RPMI7951 (cell line): ENCODE data around the gene PRKACB. TPM values are rescaled to one million over a fixed set of nuclear protein-coding genes. Genes with fewer than 3 reads are reported as not detected.
"Not testable (repeated sequence)": the region's sequence is repeated elsewhere in the genome, so short reads cannot be mapped to it uniquely, and the experiment has no call there.

ENCODE experiments used
- DNase-seq: peaks from one replicate; pipeline ENCODE4 v3.0.0-alpha.2; 2012; ENCODE audit warnings: low read depth
- total RNA-seq: library from RNA; depleted of rRNA; stranded (reverse); fragments of >200 nt; shearing (Covaris generic); gene quantifications from 2 replicates; pipeline ENCODE4 v1.2.3, GENCODE V29; 2014

Gene PRKACB
- total RNA-seq, 1 experiment from 2014 or later: 66.1 TPM

DNA sequence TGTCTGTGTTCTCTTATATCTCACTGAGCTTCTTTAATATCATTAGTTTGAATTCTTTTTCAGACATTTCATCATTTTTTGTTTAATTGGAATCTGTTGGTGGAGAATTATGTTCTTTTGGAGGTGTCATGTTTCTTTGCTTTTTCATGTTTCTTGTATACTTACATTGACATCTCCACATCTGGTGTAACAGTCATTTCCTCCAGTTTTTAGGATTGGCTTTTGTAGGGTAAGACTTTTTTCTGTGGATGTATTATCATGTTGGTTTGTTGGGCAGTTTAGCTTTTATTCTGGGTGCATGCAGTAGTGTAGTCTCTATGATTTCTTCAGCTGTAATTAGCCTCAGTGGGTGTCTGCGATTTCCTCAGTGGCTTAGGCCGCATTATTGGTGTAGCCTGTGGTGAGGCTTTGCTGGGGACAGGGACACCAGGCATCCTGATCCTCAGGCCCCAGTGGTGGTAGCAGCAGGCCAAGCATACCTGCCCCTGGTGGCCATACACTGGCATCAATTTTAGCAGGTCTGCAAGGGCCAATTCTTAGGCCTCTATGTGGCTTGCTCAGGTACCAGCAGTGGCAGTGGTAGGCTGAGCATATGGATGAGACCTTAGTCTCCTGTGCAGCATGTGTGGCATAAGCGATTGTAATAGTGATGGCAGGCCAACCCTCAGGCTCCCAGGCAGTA is 79.8 kb downstream of the PRKACB start:
- no peak for DNase-seq

DNA sequence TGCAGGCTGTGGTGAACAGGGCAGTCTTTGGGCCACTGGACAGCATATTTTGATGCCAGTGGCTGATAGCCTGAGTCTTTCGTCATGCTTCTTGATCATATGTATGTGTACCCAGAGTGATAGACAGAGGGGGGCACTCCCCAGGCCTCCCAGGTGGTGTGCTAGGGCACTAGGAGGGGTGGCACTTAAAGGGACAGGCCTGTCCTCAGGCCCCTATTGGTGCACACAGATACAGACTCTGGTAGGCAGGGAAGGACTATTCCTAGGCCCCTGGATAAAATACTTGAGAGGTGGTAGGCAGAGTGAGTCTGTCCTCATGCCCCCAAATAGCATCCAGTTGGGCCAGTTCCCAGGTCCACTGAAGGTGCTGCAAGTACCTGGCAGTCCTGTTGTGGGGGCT is 80.8 kb downstream of the PRKACB start:
- DNase-seq: no peak

DNA sequence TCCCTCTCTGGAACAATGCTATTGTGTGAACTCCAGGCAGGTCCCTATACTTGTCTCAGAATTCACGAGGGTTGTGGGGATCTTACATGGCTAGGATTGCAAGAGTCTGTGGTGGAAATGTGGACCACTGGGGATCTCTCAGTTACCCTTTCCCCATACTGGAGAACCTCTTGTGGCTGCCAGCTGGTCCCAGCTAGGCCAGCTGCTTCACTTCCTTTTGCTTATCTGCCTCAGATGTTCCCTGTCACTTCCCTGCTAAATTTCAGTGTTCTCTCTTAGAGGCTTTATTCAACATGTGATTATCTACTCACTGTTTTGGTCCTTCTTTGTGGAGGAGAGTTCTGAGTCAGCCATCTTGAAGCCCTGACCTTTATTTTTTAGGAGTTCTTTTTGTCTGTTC is 81.6 kb downstream of the PRKACB start:
- DNase-seq: peak; percentile 3

DNA sequence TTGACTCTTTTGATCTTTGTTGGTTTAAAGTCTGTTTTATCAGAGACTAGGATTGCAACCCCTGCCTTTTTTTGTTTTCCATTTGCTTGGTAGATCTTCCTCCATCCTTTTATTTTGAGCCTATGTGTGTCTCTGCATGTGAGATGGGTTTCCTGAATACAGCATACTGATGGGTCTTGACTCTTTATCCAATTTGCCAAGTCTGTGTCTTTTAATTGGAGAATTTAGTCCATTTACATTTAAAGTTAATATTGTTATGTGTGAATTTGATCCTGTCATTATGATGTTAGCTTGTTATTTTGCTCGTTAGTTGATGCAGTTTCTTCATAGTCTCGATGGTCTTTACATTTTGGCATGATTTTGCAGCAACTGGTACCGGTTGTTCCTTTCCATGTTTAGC is 88.6 kb downstream of the PRKACB start:
- DNase-seq: not testable (repeated sequence)

DNA sequence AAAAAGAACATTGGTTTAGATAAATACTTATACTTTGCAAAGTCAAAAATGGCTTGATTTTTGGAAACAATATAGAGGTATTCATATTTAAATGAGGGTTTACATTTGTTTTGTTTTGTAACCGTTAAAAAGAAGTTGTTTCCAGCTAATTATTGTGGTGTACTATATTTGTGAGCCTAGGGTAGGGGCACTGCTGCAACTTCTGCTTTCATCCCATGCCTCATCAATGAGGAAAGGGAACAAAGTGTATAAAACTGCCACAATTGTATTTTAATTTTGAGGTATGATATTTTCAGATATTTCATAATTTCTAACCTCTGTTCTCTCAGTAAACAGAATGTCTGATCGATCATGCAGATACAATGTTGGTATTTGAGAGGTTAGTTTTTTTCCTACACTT is 92.2 kb downstream of the PRKACB start:
- no peak for DNase-seq

DNA sequence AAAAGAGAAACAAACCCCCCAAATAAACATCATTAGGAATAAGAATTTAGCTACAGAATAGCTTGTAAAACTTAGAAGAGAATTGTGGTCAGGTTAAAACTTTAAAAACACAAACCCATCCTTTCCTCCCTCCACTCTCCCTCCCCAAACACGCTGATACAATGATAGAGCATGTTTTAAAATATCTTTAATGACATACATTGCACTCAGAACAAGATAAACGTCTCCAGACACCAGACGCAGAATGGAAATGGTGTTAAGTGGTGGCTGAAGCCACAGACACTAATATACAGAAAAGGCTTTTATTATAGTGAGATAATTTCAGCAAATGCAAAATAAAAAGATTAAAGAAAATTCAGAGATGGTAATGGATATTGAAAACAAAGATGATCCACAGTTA is 98.6 kb downstream of the PRKACB start:
- DNase-seq: no peak

DNA sequence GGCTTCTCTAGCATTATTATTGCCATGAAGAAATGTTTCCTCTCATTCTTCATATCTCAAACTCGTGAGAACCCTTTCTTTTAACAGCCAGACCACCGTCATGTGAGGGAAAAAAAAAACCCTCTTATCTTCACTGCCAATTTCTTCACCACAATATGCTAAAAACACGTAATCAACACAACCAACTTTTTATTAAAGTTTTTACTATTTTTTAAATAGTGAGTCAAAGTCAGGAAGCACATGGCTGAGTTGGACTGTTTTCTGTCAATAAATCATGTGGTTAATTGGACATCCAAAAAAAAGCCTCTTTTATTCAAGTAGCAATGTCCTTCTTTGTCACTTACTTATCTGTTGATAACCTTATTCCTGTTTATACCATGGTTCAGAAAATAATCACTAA is 101.5 kb downstream of the PRKACB start:
- DNase-seq: peak; percentile 53

DNA sequence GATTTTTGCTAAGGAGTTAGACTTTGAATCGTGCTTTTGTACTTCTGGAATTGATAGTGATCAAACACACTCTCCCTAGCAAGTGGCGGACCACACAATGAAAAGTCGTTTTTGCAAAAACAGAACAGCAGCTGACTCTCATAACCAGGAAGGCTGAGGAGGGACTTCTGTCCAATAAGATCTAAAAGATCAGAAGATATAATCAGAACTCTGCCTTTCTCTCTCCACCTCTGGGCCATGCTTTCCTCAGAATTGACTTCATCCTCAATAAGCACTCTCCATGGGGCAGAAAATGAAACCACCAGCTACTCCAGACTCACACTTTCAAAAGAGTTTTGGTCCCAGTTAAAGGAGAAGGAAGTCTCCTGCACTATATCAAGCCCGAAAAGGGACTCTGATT is 102.1 kb downstream of the PRKACB start:
- DNase-seq: peak; percentile 68

DNA sequence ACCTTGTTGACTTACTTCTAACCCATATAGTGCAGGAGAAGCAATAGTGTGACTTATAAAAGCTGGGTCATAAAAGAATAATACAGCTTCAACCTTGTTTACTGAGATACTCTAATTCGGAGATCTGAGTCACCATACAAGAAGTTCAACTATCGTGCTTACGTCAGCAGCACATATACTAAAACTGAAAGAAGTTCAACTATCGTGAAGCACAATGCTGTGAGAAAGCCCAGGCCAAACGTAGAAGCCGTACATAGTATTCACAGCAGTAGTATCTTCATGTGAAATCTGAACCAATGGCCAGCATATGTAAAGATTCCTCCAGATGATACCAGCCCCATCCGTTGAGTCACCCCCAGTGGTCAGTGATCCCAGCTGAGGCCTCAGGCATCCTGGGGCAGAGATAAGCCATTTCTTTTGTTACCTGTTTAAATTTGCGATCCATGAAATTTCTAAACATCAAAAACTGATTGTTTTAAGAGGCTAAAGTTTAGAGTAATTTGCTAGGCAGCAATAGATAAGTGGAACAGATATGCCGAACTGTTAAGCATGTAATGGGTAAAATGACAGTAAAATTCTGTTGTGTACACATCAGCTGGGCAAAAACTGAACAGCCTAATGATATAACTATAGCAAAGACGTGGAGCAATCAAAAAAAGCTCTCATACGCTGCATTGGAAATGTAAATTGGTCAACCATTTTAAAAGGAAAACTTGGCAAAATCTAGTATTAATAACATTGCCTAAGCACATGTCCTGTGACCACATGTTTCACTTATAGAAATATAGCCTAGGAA is 103.6 kb downstream of the PRKACB start:
- peak; percentile 99 for DNase-seq

DNA sequence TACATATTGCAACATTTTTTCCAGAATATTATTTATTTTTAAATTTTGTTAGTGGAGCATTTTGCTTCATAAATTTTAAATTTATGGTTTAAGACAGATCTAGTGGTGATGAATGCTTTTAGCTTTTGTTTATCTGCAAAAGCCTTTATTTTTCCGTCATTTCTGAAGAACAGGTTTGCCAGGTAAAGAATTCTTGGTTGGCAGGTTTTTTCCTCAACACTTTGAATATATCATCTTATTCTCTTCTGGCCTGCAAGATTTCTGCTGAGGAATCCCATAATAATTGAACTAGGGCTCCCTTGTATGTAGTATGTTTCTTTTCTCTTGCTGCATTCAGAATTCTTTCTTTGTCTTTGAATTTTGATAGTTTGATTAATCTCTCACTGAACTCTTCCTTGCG is 106.6 kb downstream of the PRKACB start:
- DNase-seq: no peak

DNA sequence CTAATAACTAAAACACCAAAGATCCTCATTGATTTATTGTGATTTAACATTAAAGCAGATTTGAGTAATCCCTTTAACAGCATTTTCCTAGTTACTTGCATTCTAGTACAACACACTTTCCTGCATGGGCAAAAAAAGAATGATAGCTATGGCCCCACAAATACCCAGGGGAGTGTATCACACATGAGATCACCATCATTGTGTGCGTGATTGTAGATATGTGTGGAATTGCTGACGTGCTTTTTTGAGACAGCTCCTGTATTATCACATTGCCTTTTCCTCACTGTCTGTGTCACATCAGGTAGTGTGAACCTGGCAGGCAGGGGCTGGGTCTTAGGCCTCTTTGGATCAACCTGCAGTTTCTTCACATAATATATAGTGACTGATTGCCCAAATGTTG is 109.0 kb downstream of the PRKACB start:
- no peak for DNase-seq

DNA sequence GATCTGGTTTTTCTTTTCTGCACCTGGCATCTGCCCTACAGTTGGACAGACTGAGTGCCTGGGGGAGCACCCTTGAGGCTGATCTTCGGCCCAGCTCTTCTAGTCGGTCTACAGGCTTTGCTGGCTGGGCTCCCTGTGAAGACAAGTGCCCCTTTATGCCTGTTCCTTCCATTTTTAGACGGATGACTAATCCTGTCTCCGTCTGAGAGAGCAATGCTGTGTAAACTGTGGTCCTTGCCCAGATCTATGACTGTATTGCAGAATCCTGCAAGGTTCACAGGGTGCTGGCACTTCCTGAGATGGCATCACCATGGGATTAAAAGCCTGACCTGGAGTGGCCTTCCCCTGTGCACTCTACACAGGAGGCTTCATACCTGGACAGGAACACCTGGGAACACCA is 109.8 kb downstream of the PRKACB start:
- DNase-seq: peak; percentile 97

DNA sequence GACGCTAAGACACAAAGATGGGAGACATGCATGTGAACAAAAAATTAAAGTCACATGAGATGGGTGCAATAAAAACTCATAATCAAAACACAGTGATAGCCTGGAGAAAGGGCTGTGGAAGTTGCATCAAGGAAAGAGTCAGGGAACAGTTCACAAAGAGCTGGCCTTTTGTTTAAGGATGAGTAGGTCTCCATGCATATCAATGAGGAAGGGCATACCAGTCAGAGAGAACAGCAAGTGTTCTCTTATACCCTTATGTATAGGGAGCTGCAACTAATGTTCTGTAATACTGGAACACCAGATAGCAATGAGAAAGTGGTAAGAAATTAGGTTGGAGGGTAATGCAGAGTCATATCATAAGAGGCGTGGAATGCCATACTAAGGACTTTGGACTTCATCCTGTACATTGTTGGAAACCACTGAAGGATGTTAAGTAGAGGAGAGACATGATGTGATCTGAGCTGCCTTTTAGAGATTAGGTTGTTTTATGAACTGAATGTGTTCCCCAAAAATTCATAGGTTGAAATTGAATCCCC is 110.7 kb downstream of the PRKACB start:
- DNase-seq: peak; percentile 6

DNA sequence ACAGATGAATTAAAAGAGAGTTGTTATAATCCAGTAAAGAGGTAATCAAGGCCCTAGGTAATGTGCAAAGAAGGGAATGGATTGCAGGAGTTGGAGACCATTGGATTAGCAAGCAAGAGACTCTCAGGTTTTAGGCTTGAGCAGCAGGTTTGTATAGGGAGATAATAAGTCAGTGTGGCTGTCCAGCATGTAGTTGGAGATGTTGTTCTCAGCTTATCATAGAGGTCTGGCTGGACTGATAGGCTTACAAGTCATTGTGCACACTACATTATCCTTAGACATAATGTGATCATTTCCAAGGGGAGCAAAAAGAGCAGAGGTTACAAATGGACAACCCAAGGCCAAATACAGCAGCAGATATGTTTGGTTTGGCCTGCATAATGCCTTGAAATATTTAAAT is 111.5 kb downstream of the PRKACB start:
- DNase-seq: no peak

DNA sequence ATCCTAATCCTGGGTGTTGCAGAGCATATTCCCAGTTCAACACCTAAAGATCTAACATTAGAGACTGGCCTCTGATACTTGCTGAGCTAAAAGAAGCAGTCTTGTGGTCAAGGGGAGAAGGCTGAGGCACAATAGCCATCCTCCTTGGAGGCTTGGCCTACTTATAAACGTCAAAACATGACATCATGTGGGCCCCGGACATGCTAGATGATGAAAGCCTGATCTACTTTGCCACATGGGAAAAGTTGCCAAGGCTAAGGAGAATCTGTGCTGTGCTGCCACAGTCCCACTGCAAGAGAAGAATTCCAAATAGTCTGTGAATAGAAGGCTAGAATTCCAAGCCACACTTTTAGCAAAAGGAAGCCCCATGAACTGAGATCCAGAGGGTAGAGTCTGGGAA is 113.5 kb downstream of the PRKACB start:
- DNase-seq: no peak

DNA sequence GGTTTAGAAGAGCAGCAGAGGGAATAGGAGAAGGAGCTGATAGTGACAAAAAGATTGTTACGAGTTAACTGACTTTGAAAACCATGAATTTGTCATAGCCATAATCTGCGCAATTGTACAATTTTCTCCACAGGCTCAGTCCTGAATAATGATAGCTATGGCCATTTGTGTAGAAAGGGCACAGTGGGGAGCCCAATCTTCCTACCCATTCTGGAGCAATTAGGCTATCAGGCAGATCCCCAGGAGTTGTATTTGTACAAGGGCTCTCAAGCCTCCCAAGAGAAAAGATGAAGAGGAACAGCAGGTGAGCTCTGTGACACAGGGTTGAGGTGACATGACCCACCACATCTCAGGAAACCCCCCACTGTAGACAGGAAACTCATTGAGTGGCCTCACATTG is 115.3 kb downstream of the PRKACB start:
- DNase-seq: no peak

DNA sequence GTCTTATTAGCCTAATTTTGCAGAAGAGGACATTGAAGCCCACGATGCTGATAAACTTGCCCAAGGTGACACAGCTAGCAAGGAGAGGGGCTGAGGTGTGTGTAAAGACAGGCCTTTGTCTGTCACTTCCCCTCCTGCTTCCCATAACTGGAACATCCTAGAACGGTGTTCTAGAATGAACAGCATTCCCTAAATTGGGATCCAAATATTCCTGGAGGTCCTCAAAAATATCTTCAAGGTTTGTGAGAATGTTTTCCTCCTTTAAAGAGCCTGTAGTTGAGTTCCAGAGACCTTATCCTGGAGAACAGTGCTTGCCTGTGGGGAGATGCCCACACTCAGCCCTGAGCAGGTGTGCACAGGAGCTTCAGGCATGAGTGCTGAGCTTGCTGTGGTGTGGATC is 115.9 kb downstream of the PRKACB start:
- no peak for DNase-seq

DNA sequence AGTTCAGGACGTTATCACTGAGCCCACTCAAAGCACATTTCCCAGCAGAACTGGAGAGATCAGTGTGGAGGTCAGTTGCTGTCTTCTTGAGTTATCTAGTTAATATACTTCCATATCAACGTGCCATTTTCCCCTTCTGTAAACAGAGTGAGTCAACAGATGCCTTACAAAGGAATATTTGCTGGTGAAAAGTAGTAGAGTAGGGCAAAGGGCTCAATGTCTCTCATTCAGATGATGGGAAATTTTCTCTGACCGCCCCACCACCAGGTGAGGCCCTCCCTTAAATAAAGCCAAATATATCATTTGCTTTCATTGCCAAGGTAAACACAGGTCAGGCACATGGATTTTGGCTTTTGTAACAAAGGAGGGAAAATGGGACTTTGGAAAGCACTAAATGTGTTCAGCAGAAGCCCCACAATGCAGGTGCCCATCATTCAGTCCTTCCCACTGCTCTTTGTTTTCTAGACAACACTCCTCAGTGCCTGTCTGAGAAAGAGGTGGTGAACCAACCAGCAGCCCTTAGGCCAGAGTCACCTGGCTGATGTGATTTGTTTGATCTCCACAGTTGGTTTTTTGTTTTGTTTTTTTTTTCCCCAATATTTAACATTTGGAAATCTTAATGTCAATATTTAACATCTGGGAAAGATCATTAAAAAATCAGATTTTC is 116.9 kb downstream of the PRKACB start:
- no peak for DNase-seq

DNA sequence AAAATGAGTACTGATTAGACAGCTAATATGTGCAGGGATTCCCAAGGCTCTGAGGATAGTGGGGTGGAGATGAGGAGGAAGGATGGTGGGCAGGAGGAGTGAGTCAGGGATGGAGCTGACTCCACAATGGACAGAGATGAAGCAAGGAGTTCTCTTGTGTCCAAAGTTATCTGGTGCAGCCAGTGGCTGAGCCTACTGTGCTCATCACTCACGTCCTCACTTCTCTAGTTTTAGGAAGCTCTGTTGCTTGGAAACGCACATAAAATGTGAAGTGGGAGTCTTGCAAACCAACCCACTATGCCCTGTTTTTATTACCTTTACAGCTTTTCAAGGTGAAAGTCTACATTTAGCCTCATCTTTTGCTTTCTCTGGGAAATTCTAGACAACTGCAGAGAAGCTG is 120.9 kb downstream of the PRKACB start:
- DNase-seq: no peak

DNA sequence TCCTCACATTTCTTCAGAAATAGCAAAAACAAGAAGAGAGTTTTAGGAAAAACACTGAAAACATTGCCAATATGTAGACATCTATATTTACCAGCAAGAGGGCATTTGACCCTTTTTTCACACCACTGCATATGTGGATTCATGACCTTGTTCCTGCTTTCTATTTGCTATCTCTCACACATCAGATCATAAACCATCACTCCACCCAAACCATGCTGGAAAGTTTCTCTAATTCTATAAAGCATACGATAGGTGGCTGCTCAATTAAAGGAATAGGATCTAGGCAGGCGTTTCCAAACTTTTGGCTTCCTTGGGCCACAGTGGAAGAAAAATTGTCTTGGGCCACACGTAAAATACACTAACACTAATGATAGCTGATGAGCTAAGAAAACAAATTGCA is 121.8 kb downstream of the PRKACB start:
- DNase-seq: no peak

DNA sequence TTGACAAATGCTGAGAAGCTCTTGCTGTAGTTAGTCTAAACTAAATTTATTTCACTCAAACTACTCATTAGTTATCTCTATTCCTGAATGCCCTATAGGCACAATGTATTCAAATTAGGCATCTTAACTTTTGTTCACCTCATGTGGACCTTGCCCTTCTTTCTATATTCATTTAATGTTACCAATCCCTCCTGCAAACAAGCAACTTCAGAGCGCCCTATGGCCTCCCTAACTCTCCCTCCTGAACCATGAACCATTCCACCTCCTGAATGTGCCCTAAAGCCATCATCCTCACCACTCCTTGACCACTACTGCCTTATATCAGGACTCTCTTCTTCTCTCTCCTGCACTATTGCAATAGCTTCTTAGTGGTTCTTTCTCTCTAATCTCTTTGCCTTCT is 122.7 kb downstream of the PRKACB start:
- DNase-seq: no peak

DNA sequence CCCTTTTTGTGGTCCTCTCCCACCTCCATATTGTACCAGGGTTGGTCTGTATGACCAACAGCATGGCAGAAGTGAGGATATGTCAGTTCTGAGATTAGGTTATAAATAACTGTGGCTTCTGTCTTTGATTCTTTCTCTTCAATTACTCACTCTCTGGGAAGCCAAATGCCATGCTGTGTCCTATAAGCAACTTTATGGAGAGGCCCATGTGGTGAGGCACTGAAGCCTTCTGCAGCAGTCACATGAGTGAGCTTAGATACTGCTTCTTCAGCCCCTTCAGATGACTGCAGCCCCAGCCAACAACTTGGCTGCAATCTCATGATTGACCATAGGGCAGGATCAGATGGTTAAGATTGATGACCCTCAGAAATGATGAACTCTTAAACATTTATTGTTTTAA is 123.4 kb downstream of the PRKACB start:
- DNase-seq: peak; percentile 20

DNA sequence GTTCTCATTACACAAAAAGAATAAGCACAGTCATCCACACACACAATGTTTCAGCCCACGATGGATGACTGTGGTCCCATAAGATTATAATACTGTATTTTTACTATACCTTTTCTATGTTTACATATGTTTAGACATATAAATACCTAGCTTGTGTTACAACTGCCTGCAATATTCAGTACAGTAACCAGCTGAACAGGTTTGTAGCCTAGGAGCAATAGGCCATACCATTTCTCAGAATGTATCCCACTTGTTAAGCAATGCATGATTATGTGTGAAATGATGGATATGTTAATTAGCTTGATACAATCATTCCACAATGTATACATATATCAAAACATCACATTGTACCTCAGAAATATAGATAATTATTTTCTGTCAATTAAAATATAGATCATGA is 124.3 kb downstream of the PRKACB start:
- DNase-seq: no peak
